OCI-LY1 (cell line): Measurements from ENCODE around the gene B4GALT3.

Experiments used
- EZH2 ChIP-seq: fragments of 200-600 bp; sonication (generic), shearing (Covaris generic); IDR thresholded peaks from 2 replicates; pipeline ENCODE4 v1.8.0; 2017; ENCODE audit warnings: borderline replicate concordance, mixed run types, mild to moderate bottlenecking, antibody characterized with exemption, low read length, moderate library complexity, mixed read lengths
- TF ChIP-seq, protein P1 (sequence below): fragments of 200-600 bp; sonication (generic), shearing (Covaris generic); IDR thresholded peaks from 2 replicates; pipeline ENCODE4 v1.5.1; 2017; ENCODE audit warnings: mild to moderate bottlenecking, antibody characterized with exemption, low read length, moderate library complexity, mixed read lengths

DNA sequence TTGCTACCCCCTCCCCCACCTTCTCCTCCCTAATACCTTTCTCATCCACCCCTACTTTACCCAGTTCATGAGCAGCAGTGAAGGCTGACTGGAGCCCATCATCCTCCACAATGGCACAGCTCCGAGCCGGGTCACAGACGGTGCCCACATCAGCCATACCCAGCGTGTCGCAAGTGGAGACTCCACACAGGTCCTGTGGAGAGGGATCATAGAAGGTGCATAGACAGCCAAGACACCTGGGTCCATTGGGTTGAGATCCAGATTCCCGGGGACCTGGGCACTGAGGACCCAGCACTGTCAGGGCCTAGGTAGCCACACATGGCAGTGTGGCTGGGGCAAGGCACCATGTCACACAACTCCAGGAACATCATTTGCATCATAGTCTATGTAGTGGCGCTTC is 18.8 kb upstream of the B4GALT3 start:
- TF ChIP-seq, protein P1, sequence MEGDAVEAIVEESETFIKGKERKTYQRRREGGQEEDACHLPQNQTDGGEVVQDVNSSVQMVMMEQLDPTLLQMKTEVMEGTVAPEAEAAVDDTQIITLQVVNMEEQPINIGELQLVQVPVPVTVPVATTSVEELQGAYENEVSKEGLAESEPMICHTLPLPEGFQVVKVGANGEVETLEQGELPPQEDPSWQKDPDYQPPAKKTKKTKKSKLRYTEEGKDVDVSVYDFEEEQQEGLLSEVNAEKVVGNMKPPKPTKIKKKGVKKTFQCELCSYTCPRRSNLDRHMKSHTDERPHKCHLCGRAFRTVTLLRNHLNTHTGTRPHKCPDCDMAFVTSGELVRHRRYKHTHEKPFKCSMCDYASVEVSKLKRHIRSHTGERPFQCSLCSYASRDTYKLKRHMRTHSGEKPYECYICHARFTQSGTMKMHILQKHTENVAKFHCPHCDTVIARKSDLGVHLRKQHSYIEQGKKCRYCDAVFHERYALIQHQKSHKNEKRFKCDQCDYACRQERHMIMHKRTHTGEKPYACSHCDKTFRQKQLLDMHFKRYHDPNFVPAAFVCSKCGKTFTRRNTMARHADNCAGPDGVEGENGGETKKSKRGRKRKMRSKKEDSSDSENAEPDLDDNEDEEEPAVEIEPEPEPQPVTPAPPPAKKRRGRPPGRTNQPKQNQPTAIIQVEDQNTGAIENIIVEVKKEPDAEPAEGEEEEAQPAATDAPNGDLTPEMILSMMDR, result no peak
- no peak for TF ChIP-seq EZH2
